HG03439 (cell line): ENCODE results near the gene B4GALT6.

ENCODE experiments used
- ATAC-seq: cut with Tn5 transposase; IDR thresholded peaks from one replicate; pipeline ENCODE4 v1.9.1; 2021; ENCODE audit warnings: mild to moderate bottlenecking, moderate library complexity; ENCODE audit not compliant: unreplicated experiment

The B4GALT6 gene

GRCh38 chr18:31636387-31636786, 48.0 kb downstream of the B4GALT6 start:
- ATAC-seq = no peak

GRCh38 chr18:31634331-31634713, 50.1 kb downstream of the B4GALT6 start:
- ATAC-seq = peak; percentile 93

GRCh38 chr18:31633392-31634330, 50.7 kb downstream of the B4GALT6 start:
- ATAC-seq = peak; percentile 29

GRCh38 chr18:31632356-31632755, 52.0 kb downstream of the B4GALT6 start:
- ATAC-seq = no peak

- no peak for ATAC-seq
Observed at GRCh38 chr18:31631526-31631925, 52.9 kb downstream of the B4GALT6 start.

- ATAC-seq = no peak
Observed at GRCh38 chr18:31630549-31630948, 53.8 kb downstream of the B4GALT6 start.

GRCh38 chr18:31626409-31626808, 58.0 kb downstream of the B4GALT6 start:
- no peak for ATAC-seq

- ATAC-seq = no peak
Observed at GRCh38 chr18:31624892-31625640, 59.3 kb downstream of the B4GALT6 start.

- no peak for ATAC-seq
Observed at GRCh38 chr18:31619291-31619690, 65.1 kb downstream of the B4GALT6 start.

- ATAC-seq = no peak
Observed at GRCh38 chr18:31618801-31619200, 65.6 kb downstream of the B4GALT6 start.

- ATAC-seq = peak; percentile 50
Observed at GRCh38 chr18:31617031-31617717, 67.2 kb downstream of the B4GALT6 start.

- ATAC-seq = no peak
Observed at GRCh38 chr18:31616586-31616985, 67.8 kb downstream of the B4GALT6 start.

GRCh38 chr18:31614044-31614443, 70.3 kb downstream of the B4GALT6 start:
- no peak for ATAC-seq

GRCh38 chr18:31612124-31612523, 72.3 kb downstream of the B4GALT6 start:
- no peak for ATAC-seq

GRCh38 chr18:31611511-31611910, 72.9 kb downstream of the B4GALT6 start:
- no peak for ATAC-seq

- no peak for ATAC-seq
Observed at GRCh38 chr18:31610286-31611205, 73.8 kb downstream of the B4GALT6 start.

- ATAC-seq = no peak
Observed at GRCh38 chr18:31609886-31610285, 74.5 kb downstream of the B4GALT6 start.

- ATAC-seq = no peak
Observed at GRCh38 chr18:31607384-31607783, 77.0 kb downstream of the B4GALT6 start.

- ATAC-seq = no peak
Observed at GRCh38 chr18:31606265-31606664, 78.1 kb downstream of the B4GALT6 start.

- ATAC-seq = no peak
Observed at GRCh38 chr18:31603315-31603714, 81.1 kb downstream of the B4GALT6 start.
